Small intestine (tissue), 7 donors: Measurements from ENCODE around the gene SLC35E3. TPM values are rescaled to one million over a fixed set of nuclear protein-coding genes. Genes with fewer than 3 reads are reported as not detected.

Source experiments
- DNase-seq, 2 donors: peaks; one replicate each; pipeline versions ENCODE4 v3.0.0 to v3.0.0-alpha.2; 2013
- FAIRE-seq: peaks from 2 replicates; lab custom pipeline; 2012; peaks lifted over from hg19 to GRCh38; lab: Jason Lieb, UNC
- H3K27ac ChIP-seq, 3 donors: one replicate each; pipeline ENCODE4 v1.5.1; 2013; ENCODE audit warnings: low read length in 2 of 3, mild to moderate bottlenecking in 2 of 3, control low read depth in 1 of 3, inconsistent platforms in 1 of 3, low read depth in 1 of 3, moderate library complexity in 1 of 3
- H3K27me3 ChIP-seq, 3 donors: one replicate each; pipeline ENCODE4 v1.6.1; 2013; ENCODE audit warnings: low read length in 3 of 3, inconsistent platforms in 1 of 3; ENCODE audit not compliant: control insufficient read depth in 3 of 3, insufficient read depth in 3 of 3
- H3K36me3 ChIP-seq, 3 donors: one replicate each; pipeline ENCODE4 v1.6.1; 2013; ENCODE audit warnings: low read length in 3 of 3, inconsistent platforms in 1 of 3, low read depth in 1 of 3, mild to moderate bottlenecking in 1 of 3, moderate library complexity in 1 of 3; ENCODE audit not compliant: control insufficient read depth in 3 of 3, insufficient read depth in 2 of 3
- H3K4me1 ChIP-seq, 3 donors: one replicate each; pipeline ENCODE4 v1.6.1; 2013; ENCODE audit warnings: low read length in 2 of 3, inconsistent platforms in 1 of 3, low read depth in 1 of 3, mild to moderate bottlenecking in 1 of 3, moderate library complexity in 1 of 3; ENCODE audit not compliant: control insufficient read depth in 3 of 3, insufficient read depth in 2 of 3
- H3K4me3 ChIP-seq, 3 donors: one replicate each; pipeline ENCODE4 v1.5.1; 2013; ENCODE audit warnings: low read length in 3 of 3, control low read depth in 1 of 3, inconsistent platforms in 1 of 3, low read depth in 1 of 3, mild to moderate bottlenecking in 1 of 3, moderate library complexity in 1 of 3
- H3K9me3 ChIP-seq, 2 donors: one replicate each; pipeline ENCODE4 v1.6.1; 2013; ENCODE audit warnings: low read depth in 1 of 2, low read length in 1 of 2; ENCODE audit not compliant: control insufficient read depth in 2 of 2, insufficient read depth in 1 of 2
- WGBS, 3 donors: extraction: QIAGEN DNeasy Blood & Tissue Kit; methylation state at CpG; one replicate each; pipeline ENCODE4 v1.1.7; 2013; 5-methylcytosine and 5-hydroxymethylcytosine counted together
- polyA plus RNA-seq, 4 donors: library from polyadenylated mRNA; stranded (reverse) in 3 of 4; unstranded in 1 of 4; fragments of 200-250 nt in 3 of 4; fragments of 120-200 nt in 1 of 4; gene quantifications; one replicate each; pipeline versions ENCODE4 v1.2.1 to v1.2.3, GENCODE V29; 2013
- donor health status: healthy with polysubstance abuse.
- donor health status: control.
- donor health status: control.
- donor health status: Bipolar disorder and iron deficiency.
- donor health status: healthy.

The SLC35E3 gene
- polyA plus RNA-seq, 4 donors = 0.27 to 8.2 (median 1.7) TPM

DNA sequence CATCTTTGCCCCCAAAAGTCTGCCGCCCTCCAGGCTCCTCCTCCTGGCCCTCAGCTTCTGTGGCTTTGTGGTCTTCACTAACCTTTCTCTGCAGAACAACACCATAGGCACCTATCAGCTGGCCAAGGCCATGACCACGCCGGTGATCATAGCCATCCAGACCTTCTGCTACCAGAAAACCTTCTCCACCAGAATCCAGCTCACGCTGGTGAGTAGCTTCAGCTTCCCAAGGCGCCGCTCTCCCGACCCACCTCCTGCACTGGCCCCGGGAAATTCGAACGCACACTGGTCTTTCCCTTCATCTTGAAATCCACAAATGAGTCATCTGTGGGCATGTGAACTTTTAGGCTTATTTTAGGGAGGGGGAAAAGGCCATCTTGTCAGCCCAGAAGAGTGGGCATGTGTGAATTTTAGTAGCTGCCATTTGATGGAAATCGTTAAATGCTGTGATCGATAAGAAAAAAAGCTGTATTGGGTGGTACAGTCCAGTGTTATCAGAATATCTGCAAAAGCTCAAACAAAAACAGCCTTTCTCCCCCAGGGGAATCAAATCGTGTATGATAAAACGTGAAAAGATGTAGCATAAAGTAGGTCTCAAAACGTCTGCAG lies 700 bp downstream of the SLC35E3 start:
- peak overlapping the region in 2 of 3 donors; percentile 63 to 81 for H3K27ac ChIP-seq
- no peaks in the 10 kb centered on the region for H3K27me3 ChIP-seq
- H3K4me1 ChIP-seq = peaks cover 0 to 3% (median 2%) of the 10 kb centered on the region in 3 donors
- H3K9me3 ChIP-seq = no peaks in the 10 kb centered on the region
- peak overlapping the region; percentile 67 to 88 (median 86) for H3K4me3 ChIP-seq
- 0 to 4% (median 2%) methylated on average over 15 of the region's 15 CpGs for WGBS, 3 donors
- peak; percentile 69 to 79 for DNase-seq
- no peak for FAIRE-seq
- peaks cover 1 to 5% (median 1%) of the 10 kb centered on the region in 3 donors for H3K36me3 ChIP-seq

DNA sequence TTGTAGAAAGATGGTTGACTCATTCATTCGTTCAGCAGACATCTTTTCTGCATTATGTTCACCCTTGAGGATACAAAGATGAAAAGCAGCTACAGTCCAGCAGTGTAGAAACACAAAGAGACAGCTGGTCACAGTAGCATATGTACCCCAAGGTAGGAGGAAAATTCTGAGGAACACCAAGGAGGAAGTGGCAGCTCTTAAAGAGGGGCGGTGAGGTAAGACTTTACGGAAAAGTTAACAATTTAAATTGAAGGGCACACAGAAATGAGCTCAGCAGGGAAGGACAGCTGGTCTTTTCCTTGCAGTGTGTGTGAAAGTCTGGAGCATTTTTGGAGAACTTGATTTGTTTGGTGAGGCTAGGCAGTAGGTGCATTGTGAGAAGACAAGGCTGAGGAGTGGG lies 3.5 kb downstream of the SLC35E3 start:
- Histone ChIP-seq H3K27me3 (no peaks in the 10 kb centered on the region), H3K27ac (no peak overlapping the region), H3K4me3 (no peak overlapping the region), H3K4me1 (peaks cover 0 to 3% (median 2%) of the 10 kb centered on the region in 3 donors), H3K36me3 (peaks cover 0 to 14% (median 2%) of the 10 kb centered on the region in 3 donors), H3K9me3 (no peaks in the 10 kb centered on the region)
- WGBS, 3 donors = 94 to 99% (median 95%) methylated on average over 3 of the region's 3 CpGs
- no peak for DNase-seq
- no peak for FAIRE-seq

DNA sequence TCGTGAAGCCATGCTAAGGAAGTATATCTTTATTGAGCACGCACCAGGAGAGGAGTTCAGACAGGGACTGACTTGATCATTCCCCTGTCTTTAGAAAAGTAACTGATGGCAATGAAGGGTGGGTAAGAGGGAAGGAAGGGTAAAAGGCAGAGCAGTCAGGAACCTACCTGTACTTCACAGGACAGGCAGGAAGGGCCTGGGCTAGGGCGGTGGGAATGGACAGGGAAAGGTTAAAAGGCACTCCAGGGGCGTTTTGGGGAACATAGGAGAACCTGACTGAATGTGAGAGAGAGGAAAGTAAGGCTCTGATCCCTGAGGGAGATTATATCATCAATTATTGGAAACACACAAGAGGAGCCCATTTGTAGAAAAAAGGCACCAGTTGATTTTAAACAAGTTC lies 3.9 kb downstream of the SLC35E3 start:
- Histone ChIP-seq H3K27ac (no peak overlapping the region), H3K36me3 (peaks cover 0 to 17% (median 2%) of the 10 kb centered on the region in 3 donors), H3K4me1 (peaks cover 0 to 3% (median 2%) of the 10 kb centered on the region in 3 donors), H3K27me3 (no peaks in the 10 kb centered on the region), H3K9me3 (no peaks in the 10 kb centered on the region), H3K4me3 (no peak overlapping the region)
- 89 to 92% (median 90%) methylated on average over 4 of the region's 4 CpGs for whole genome bisulfite sequencing, 3 donors
- DNase-seq (no peak), FAIRE-seq (no peak)

DNA sequence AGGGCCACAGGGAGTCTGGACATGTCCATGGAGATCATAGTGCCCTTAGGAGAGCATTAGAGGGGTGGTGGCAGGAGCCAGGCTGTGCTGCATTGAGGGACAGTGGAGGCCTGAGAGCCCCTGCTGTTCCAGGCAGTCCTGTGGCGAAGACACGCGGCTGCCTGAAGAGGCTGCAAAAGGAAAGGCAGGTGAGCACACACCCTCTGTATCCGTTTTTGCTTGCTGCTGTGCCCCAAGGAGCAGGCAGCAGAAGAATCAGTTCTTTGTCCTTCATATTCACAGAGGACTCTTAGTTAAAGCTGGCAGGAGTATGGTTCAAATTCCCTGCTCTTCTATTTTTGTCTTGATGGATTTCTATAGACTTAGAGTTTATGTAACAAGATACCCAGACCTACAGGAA lies 4.5 kb downstream of the SLC35E3 start:
- peaks cover 0 to 3% (median 2%) of the 10 kb centered on the region in 3 donors for H3K4me1 ChIP-seq
- H3K36me3 ChIP-seq = peaks cover 4 to 18% (median 4%) of the 10 kb centered on the region in 3 donors
- no peak for FAIRE-seq
- H3K9me3 ChIP-seq = no peaks in the 10 kb centered on the region
- no peak overlapping the region for H3K27ac ChIP-seq
- 72 to 84% (median 80%) methylated on average over 4 of the region's 4 CpGs for WGBS, 3 donors
- no peak for DNase-seq
- no peak overlapping the region for H3K4me3 ChIP-seq
- H3K27me3 ChIP-seq = no peaks in the 10 kb centered on the region

DNA sequence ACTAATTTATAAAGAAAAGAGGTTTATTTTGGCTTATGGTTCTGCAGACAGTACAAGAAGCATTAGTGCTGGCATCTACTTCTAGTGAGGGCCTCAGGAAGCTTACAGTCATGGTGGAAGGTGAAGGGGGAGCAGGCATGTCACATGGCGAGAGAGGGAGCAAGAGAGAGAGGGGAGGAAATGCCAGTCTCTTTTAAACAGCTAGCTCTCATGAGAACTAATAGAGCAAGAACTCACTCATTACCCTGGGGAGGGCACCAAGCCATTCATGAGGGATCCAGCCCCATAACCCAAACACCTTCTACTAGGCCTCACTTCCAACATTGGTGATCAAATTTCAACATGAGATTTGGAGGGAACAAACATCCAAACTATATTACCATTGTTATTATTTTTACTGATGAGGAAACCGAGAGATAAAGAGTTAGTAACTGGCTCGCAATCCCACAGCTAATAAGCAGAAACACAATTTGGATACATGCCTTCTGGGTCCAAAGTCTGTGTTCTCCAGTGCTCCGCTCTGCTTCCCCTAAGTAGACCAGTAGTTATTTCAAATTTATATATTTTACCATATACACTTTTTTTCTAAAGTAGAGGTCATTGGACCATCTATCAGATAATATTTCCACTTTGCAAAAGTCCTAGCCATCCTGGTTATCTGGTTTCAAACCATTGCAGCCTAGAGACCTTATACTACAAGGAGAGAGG lies 9.7 kb downstream of the SLC35E3 start:
- no peak for DNase-seq
- Histone ChIP-seq H3K4me3 (no peak overlapping the region), H3K36me3 (peaks cover 4 to 24% (median 4%) of the 10 kb centered on the region in 3 donors), H3K27ac (no peak overlapping the region), H3K9me3 (no peaks in the 10 kb centered on the region), H3K4me1 (no peaks in the 10 kb centered on the region), H3K27me3 (no peaks in the 10 kb centered on the region)
- FAIRE-seq = no peak
- WGBS, 3 donors = 88 to 96% (median 92%) methylated on average over 4 of the region's 4 CpGs

DNA sequence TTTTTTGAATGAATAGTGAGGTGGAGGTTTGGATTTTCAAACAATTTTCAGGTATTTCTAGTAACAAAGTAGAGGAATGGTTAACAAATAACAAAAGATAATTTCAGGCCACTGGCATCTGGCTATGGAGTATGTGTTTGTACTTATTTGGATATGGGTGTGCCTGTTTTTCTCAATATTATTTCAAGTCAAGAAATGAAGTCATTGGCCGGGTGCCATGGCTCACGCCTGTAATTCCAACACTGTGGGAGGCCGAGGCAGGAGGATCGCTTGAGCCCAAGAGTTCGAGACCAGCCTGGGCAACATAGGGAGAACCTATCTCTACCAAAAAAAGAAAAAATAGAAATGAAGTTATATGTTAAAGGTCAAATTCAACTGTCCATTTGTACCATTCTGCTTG lies 13.9 kb downstream of the SLC35E3 start:
- H3K4me1 ChIP-seq = no peaks in the 10 kb centered on the region
- no peaks in the 10 kb centered on the region for H3K9me3 ChIP-seq
- DNase-seq = no peak
- H3K36me3 ChIP-seq = peaks cover 2 to 29% (median 6%) of the 10 kb centered on the region in 3 donors
- no peaks in the 10 kb centered on the region for H3K27me3 ChIP-seq
- H3K4me3 ChIP-seq = no peak overlapping the region
- FAIRE-seq = no peak
- WGBS, 3 donors = 94 to 97% (median 96%) methylated on average over 5 of the region's 5 CpGs
- H3K27ac ChIP-seq = no peak overlapping the region

DNA sequence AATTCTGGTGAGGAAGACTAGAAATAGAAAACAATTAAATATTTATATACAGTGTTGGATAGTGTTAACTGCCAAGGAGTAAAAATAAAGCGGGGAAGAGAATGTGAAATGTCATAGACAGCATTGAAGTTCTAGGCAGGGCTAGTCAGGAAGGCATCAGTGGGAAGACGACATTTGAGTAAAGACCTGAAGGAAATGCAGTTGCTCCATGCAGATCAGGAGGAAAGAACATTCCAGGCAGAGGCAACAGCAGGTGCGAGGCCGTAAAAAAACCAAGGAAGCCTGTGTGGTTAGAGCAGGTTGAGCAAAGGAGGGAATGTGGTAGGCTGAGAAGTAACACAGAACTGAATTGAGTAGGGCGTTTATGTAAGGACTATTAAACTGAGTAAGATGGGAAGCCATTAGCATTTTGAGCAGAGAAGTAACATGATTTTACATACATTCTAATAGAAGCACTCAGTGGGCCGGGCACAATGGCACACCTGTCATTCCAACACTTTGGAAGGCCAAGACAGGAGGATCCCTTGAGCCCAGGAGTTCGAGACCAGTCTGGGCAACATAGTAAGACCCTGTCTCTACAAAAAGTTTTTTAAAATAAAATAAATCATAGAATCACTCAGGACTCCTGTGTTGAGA lies 14.9 kb downstream of the SLC35E3 start:
- Histone ChIP-seq H3K4me1 (no peaks in the 10 kb centered on the region), H3K9me3 (no peaks in the 10 kb centered on the region), H3K4me3 (no peak overlapping the region), H3K36me3 (peaks cover 0 to 27% (median 2%) of the 10 kb centered on the region in 3 donors), H3K27me3 (no peaks in the 10 kb centered on the region), H3K27ac (no peak overlapping the region)
- WGBS, 3 donors = 94 to 99% (median 98%) methylated on average over 7 of the region's 7 CpGs
- no peak for FAIRE-seq
- DNase-seq = no peak

DNA sequence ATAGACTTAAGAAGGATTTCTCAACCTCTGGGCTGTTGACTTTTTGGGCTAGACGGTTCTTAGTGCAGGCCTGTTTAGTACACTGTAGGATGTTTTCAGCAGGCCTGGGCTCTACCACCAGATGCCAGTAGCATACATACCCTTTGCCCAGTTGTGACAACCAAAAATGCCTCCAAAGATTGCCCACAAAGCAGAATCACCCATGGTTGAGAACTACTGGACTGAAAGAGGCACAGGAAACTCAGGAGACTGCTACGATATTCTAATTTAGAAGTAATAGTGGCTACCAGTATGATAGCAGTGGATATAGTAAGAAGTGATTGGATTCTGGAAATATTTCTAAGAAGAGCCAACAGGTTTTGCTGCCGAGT lies 15.5 kb downstream of the SLC35E3 start:
- Histone ChIP-seq H3K9me3 (no peaks in the 10 kb centered on the region), H3K4me3 (no peak overlapping the region), H3K27me3 (no peaks in the 10 kb centered on the region), H3K27ac (no peak overlapping the region), H3K4me1 (no peaks in the 10 kb centered on the region), H3K36me3 (peaks cover 0 to 27% (median 2%) of the 10 kb centered on the region in 3 donors)
- DNase-seq = no peak
- WGBS, 3 donors = 95 to 99% (median 98%) methylated on average over 3 of the region's 3 CpGs
- FAIRE-seq = no peak
